ENCODE measurements around the gene C22orf23.

GRCh38 chr22:37990862-37991261 lies 37.5 kb upstream of the C22orf23 start:
- no peak for TF ChIP-seq CREM (IDR thresholded peaks at IDR 0.05; ENCODE audit: low read depth)
- TF ChIP-seq HLTF (IDR thresholded peaks at IDR 0.05) = no peak
- TF ChIP-seq KLF16 (IDR thresholded peaks at IDR 0.05) = no peak
- TF ChIP-seq ATF2 (CRISPR knock-in tag; IDR thresholded peaks at IDR 0.05) = no peak
- TF ChIP-seq HMBOX1 (IDR thresholded peaks at IDR 0.05) = no peak
- TF ChIP-seq MAFK (IDR thresholded peaks at IDR 0.05; ENCODE audit: low read length) = no peak
- TF ChIP-seq ZFP36 (IDR thresholded peaks at IDR 0.05; ENCODE audit: low read depth, low read length, partially characterized antibody) = no peak

All from K562 (cell line).